ENCODE data around the gene TRIM45.
"Not testable (repeated sequence)": the region's sequence is repeated elsewhere in the genome, so short reads cannot be mapped to it uniquely, and the experiment has no call there.

Gene TRIM45, protein sequence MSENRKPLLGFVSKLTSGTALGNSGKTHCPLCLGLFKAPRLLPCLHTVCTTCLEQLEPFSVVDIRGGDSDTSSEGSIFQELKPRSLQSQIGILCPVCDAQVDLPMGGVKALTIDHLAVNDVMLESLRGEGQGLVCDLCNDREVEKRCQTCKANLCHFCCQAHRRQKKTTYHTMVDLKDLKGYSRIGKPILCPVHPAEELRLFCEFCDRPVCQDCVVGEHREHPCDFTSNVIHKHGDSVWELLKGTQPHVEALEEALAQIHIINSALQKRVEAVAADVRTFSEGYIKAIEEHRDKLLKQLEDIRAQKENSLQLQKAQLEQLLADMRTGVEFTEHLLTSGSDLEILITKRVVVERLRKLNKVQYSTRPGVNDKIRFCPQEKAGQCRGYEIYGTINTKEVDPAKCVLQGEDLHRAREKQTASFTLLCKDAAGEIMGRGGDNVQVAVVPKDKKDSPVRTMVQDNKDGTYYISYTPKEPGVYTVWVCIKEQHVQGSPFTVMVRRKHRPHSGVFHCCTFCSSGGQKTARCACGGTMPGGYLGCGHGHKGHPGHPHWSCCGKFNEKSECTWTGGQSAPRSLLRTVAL

GRCh38 chr1:117121589-117122329, at the start of gene TRIM45:
Gene TRIM45, minus strand, starts transcription at chr1:117121749. Its CDS starts 548 bp downstream, at chr1:117121201.
- no peak for FAIRE-seq

GRCh38 chr1:117169871-117170596, 48.5 kb upstream of the TRIM45 start:
- no peak for FAIRE-seq

DNA sequence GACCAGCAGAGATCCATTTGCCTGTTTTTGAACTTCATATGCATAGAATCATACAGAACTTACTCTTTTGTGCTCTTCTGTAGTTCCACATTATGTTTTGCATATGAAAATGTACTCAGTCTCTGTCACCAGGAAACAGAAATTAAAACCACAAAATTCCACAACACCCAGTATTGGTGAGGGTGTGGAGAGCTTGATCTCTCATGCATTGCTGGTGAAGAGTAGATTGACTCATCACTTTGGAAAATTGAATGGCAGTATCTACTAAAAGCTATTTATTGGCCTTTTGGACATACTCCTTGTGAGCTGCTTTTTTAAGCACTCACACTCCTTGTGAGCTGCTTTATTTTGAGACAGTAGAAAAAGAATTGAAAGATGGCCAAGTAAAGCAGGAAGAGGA, 45.9 kb upstream of the TRIM45 start:
- FAIRE-seq: no peak

- no peak for FAIRE-seq
Measured at GRCh38 chr1:117166076-117166475, 44.5 kb upstream of the TRIM45 start.

DNA sequence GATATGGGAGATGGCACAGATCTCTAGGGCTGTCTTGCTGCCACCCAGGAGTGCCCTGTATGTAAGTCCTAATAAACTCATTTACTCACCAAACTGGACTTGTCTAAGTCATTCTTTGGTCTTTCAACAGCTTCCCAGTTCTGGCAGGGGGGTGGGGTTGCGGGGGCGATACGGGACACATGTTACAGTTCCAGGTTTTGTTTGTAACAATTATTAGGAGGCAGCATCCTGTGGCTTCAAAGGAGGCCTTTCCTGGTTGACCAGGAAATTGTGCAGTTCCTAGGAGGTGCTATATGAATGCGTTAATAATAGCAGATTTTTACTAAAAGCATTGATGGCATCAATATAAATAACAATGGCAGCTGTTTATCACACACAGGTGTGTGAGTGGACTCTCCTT, 42.7 kb upstream of the TRIM45 start:
- FAIRE-seq: no peak

GRCh38 chr1:117162816-117163215, 41.3 kb upstream of the TRIM45 start:
- no peak for FAIRE-seq

DNA sequence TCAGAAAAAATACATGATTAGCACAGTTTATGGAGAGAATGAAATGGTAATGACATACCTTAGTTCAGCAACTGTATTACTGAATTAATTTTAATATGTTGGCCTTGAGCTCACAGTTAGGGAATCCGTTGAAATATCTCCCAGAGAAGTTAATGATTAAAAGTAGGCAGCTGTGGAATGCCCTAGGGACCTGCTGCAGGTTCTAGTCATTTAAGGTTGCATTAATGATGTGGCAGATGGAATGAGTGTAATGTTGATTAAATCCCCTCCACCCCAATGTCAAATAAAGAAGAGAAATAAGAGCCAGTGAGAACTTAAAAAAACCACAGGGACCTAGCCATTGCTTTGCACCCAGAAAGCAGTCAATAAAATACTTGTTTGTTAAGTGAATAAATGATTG, 40.3 kb upstream of the TRIM45 start:
- no peak for FAIRE-seq

DNA sequence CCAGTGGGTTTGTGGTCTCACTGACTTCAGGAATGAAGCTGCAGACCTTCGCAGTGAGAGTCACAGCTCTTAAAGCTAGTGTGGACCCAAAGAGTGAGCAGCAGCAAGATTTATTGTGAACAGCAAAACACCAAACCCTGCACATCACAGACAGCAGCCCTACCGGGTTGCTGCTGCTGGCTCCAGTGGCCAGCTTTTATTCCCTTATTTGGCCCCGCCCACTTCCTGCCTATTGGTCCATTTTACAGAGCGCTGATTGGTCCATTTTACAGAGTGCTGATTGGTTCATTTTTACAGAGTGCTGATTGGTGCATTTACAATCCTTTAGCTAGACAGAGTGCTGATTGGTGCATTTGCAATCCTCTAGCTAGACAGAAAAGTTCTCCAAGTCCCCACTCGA, 29.8 kb upstream of the TRIM45 start:
- not testable (repeated sequence) for FAIRE-seq

GRCh38 chr1:117150316-117150715, 28.8 kb upstream of the TRIM45 start:
- no peak for FAIRE-seq

DNA sequence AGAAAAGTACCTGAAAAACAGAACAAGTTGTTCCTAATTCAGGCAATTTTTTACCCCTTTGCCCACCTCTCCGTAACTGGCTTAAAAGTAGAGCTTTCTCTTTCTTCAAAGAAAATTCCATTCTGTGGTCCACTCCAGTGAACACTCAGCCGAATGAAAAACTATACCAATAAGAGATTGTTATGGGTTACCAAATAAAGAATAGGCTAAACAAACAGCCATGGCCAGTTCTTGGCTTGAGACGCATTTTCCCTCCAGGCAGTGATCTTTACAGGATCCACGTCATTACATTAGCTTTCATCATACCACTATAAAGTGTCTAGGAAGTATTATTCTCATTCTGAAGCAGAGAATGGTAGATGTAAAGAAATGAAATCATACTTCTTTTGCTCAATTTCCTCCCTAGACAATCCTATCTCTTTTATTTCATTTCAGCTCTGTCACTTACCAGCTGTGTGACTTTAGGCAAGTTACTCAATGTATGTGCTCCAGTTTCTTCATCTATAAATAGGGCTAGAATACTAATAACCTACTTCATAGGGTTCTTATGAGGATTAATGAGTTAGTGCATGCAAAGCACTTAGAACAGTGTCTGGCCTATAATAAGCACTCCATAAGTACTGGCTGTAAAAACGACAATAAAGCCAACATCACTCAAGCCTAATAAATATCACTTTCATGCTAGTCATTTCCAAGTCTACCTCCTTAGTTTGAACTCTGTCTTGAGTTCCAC, 26.5 kb upstream of the TRIM45 start:
- no peak for FAIRE-seq

- no peak for FAIRE-seq
Measured at GRCh38 chr1:117147341-117147831, 25.8 kb upstream of the TRIM45 start.

GRCh38 chr1:117146575-117147340, 25.2 kb upstream of the TRIM45 start:
- no peak for FAIRE-seq

GRCh38 chr1:117146072-117146471, 24.5 kb upstream of the TRIM45 start:
- FAIRE-seq: no peak

DNA sequence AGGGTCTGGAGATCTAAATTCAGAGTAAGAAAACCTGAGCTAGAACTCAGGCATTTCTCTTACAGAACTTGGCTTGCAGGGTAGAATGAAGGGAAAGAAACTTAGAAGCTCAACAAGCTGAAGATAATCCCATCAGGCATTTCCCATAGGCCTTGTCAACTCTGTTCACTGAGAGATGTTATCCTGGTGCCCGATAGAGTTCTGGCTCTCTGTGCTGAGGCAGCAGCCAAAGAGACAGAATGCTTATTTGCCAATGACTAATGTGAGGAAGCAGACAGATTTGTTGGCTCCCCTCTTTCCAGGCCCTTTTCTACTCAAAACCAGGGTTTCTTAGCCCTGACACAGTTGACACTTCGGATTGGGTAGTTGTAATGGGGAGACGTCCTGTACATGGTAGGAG, 22.3 kb upstream of the TRIM45 start:
- FAIRE-seq: no peak

GRCh38 chr1:117143172-117143571, 21.6 kb upstream of the TRIM45 start:
- FAIRE-seq: no peak

DNA sequence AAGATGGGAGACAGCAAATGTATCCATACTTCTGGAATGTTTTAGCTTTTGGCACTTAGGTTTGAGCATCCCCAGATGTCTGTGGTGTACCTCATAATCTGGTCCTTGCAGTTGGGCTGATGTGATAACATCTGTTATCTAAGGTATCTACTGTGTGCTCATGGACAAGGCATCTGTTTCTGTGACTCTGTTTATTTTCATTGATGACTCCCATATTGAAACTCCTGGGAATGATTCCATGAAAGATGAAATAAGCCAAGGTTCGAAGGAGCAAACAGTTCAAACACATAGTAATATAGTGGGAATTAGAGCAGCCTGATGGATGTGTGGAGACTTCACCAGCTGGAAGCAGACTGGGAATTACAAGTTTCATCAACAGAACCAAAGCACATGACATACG, 20.7 kb upstream of the TRIM45 start:
- FAIRE-seq: no peak

DNA sequence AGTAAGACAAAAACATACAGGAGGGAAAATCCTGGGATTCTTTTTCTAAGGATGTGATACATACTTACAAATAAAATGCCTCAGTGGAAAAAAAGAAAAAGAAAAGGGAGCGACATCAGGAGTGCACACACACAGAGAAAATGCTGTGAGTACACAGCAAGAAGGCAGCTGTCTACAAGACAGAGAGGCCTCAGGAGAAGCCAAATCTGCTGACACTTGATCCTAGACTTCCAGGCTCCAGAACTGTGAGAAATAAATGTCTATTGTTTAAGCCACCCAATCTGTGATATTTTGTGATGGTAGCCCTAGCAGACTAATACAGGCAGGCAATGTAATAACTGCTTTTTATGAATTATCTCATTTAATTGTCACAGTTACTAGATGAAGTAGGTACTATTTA, 17.0 kb upstream of the TRIM45 start:
- FAIRE-seq: no peak

DNA sequence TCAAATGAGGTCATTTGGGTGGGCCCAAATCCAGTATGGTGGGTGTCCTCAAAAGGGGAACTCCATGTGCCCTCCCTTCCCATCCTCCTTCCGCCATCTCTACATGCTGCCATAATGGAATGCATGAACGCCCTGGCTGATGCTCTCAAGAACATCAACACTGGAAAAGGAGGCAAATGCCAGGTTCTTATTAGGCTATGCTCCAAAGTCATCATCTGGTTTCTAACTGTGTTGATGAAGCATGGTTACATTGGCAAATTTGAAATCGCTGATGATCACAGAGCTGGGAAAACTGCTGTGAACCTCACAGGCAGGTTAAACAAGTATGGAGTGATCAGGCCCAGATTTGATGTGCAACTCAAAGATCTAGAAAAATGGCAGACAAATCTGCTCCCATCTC, 16.6 kb upstream of the TRIM45 start:
- no peak for FAIRE-seq

GRCh38 chr1:117137281-117137855, 15.8 kb upstream of the TRIM45 start:
- no peak for FAIRE-seq

DNA sequence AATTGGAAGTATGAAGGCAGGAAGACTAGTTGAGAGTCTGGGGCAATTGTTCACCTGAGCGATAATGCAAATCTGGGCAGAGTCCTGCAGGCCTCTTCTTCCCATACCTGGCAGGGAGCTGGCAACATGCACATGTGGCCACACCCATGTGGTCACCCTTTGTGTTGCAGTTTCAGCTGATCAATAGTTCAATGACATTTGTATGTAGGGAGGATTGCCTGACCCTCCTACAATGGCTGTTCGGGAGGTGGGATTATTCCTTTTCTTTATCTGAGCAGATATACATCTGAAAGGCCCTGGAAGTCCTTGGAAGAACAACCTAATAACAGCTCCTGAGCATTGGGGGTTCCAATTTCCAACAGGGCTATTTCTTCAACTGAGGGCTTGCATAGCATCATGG, 15.2 kb upstream of the TRIM45 start:
- no peak for FAIRE-seq

DNA sequence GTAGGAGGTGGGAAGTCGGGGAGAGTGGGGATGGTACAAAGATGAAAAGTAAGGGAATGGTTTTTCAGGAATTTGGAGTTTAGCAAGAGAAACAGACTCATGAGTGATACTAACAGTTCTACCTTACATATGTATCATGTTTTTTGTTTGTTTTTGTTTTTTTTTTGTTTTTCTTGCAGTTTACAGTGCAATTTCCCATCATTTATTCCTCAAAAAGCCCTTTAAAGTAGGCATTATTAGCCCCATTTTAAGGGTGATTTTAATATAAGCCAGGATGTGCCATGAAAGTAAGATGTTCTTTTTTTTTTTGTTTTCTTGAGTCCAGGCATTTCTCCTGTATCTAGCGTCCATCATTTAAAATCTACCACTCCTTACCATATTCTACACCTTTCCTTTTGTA, 13.8 kb upstream of the TRIM45 start:
- FAIRE-seq: no peak

Data from colon (tissue), 2 donors.